IPS-15b (cell line): Measurements from ENCODE around the gene TDRD6.
"Not testable (repeated sequence)": the region's sequence is repeated elsewhere in the genome, so short reads cannot be mapped to it uniquely, and the experiment has no call there.

Experiments used
- H3K27me3 ChIP-seq: one replicate; pipeline ENCODE4 v1.6.1; 2013; ENCODE audit warnings: low read length; ENCODE audit not compliant: control insufficient read depth, insufficient read depth
- H3K36me3 ChIP-seq: one replicate; pipeline ENCODE4 v1.6.1; 2013; ENCODE audit warnings: low read length; ENCODE audit not compliant: control insufficient read depth, insufficient read depth
- H3K4me1 ChIP-seq: one replicate; pipeline ENCODE4 v1.6.1; 2013; ENCODE audit warnings: mild to moderate bottlenecking, low read length; ENCODE audit not compliant: control insufficient read depth, insufficient read depth
- H3K4me3 ChIP-seq: one replicate; pipeline ENCODE4 v1.5.1; 2013; ENCODE audit warnings: low read depth, low read length
- H3K9ac ChIP-seq: one replicate; pipeline ENCODE4 v1.6.1; 2013; ENCODE audit warnings: low read depth, mild to moderate bottlenecking, low read length
- H3K9me3 ChIP-seq: one replicate; pipeline ENCODE4 v1.6.1; 2013; ENCODE audit warnings: mild to moderate bottlenecking, low read length; ENCODE audit not compliant: control insufficient read depth, insufficient read depth

The TDRD6 gene

GRCh38 chr6:46687619-46688097 is at the start of gene TDRD6:
Gene TDRD6, plus strand, starts transcription at chr6:46687885. Its CDS starts 244 bp downstream, at chr6:46688129.
- H3K4me1 ChIP-seq, result no peaks in the 10 kb centered on the region
- H3K4me3 ChIP-seq, result no peak within 1 kb of the TSS
- no peak within 1 kb of the TSS for H3K9ac ChIP-seq
- no peaks in the 10 kb centered on the region for H3K9me3 ChIP-seq
- no peaks in the 10 kb centered on the region for H3K36me3 ChIP-seq
- H3K27me3 ChIP-seq, result no peaks in the 10 kb centered on the region

- Histone ChIP-seq H3K27me3 (no peaks in the 10 kb centered on the region), H3K4me3 (no peak overlapping the region), H3K9me3 (no peaks in the 10 kb centered on the region), H3K36me3 (no peaks in the 10 kb centered on the region), H3K9ac (no peak overlapping the region), H3K4me1 (no peaks in the 10 kb centered on the region)
These were observed 49.8 kb upstream of the TDRD6 start for GRCh38 chr6:46637933-46638332.

- H3K36me3 ChIP-seq, result no peaks in the 10 kb centered on the region
- H3K9me3 ChIP-seq, result no peaks in the 10 kb centered on the region
- no peak overlapping the region for H3K9ac ChIP-seq
- H3K4me1 ChIP-seq, result no peaks in the 10 kb centered on the region
- no peaks in the 10 kb centered on the region for H3K27me3 ChIP-seq
- H3K4me3 ChIP-seq, result no peak overlapping the region
These were observed 49.0 kb upstream of the TDRD6 start for GRCh38 chr6:46638650-46639049.

- no peaks in the 10 kb centered on the region for H3K4me1 ChIP-seq
- H3K27me3 ChIP-seq, result no peaks in the 10 kb centered on the region
These were observed 44.5 kb upstream of the TDRD6 start for GRCh38 chr6:46642928-46643751.

GRCh38 chr6:46645265-46645664 is 42.4 kb upstream of the TDRD6 start:
- Histone ChIP-seq H3K9ac (no peak overlapping the region), H3K4me3 (no peak overlapping the region), H3K4me1 (no peaks in the 10 kb centered on the region), H3K27me3 (no peaks in the 10 kb centered on the region), H3K36me3 (no peaks in the 10 kb centered on the region), H3K9me3 (no peaks in the 10 kb centered on the region)

More at GRCh38 chr6:46642928-46643751, 44.5 kb upstream of the TDRD6 start:
- no peak overlapping the region for H3K4me3 ChIP-seq
- H3K36me3 ChIP-seq, result no peaks in the 10 kb centered on the region
- no peaks in the 10 kb centered on the region for H3K9me3 ChIP-seq
- no peak overlapping the region for H3K9ac ChIP-seq

GRCh38 chr6:46648108-46648507 is 39.6 kb upstream of the TDRD6 start:
- not testable (repeated sequence) for H3K27me3 ChIP-seq, H3K9me3 ChIP-seq, H3K36me3 ChIP-seq, H3K4me3 ChIP-seq, H3K4me1 ChIP-seq, H3K9ac ChIP-seq

- Histone ChIP-seq H3K9me3 (no peaks in the 10 kb centered on the region), H3K27me3 (peaks cover 8% of the 10 kb centered on the region), H3K9ac (no peak overlapping the region), H3K4me1 (no peaks in the 10 kb centered on the region), H3K4me3 (no peak overlapping the region), H3K36me3 (no peaks in the 10 kb centered on the region)
These were observed 38.7 kb upstream of the TDRD6 start for GRCh38 chr6:46648869-46649492.

- H3K27me3 ChIP-seq, result peaks cover 17% of the 10 kb centered on the region
- no peak overlapping the region for H3K9ac ChIP-seq
- no peaks in the 10 kb centered on the region for H3K4me1 ChIP-seq
- H3K9me3 ChIP-seq, result no peaks in the 10 kb centered on the region
- no peaks in the 10 kb centered on the region for H3K36me3 ChIP-seq
- no peak overlapping the region for H3K4me3 ChIP-seq
These were observed 36.7 kb upstream of the TDRD6 start for GRCh38 chr6:46651006-46651405.

GRCh38 chr6:46651816-46652215 is 35.9 kb upstream of the TDRD6 start:
- Histone ChIP-seq H3K4me1 (no peaks in the 10 kb centered on the region), H3K9me3 (no peaks in the 10 kb centered on the region), H3K36me3 (no peaks in the 10 kb centered on the region), H3K4me3 (peak overlapping the region; percentile 94), H3K27me3 (peaks cover 17% of the 10 kb centered on the region), H3K9ac (peak overlapping the region; percentile 71)

GRCh38 chr6:46652232-46652602 is 35.5 kb upstream of the TDRD6 start:
- Histone ChIP-seq H3K9ac (peak overlapping the region; percentile 71), H3K36me3 (no peaks in the 10 kb centered on the region), H3K4me3 (peak overlapping the region; percentile 94)

GRCh38 chr6:46652603-46653438 is 34.9 kb upstream of the TDRD6 start, which contains the start of the genes CYP39A1 and SLC25A27:
Gene CYP39A1, minus strand, starts transcription at chr6:46652818. Its CDS starts 236 bp downstream, at chr6:46652582.
Gene SLC25A27, plus strand, starts transcription at chr6:46652975. Its CDS starts 218 bp downstream, at chr6:46653193.
- Histone ChIP-seq H3K4me3 (peak within 1 kb of the TSS; percentile 94), H3K9me3 (no peaks in the 10 kb centered on the region), H3K27me3 (peaks cover 17% of the 10 kb centered on the region), H3K36me3 (no peaks in the 10 kb centered on the region), H3K4me1 (no peaks in the 10 kb centered on the region), H3K9ac (peak within 1 kb of the TSS; percentile 71)

More at GRCh38 chr6:46652232-46652602, 35.5 kb upstream of the TDRD6 start:
- Histone ChIP-seq H3K9me3 (no peaks in the 10 kb centered on the region), H3K27me3 (peaks cover 17% of the 10 kb centered on the region), H3K4me1 (no peaks in the 10 kb centered on the region)
